Measurements from ENCODE around the gene DOCK10. TPM values are rescaled to one million over a fixed set of nuclear protein-coding genes. Genes with fewer than 3 reads are reported as not detected.

DOCK10 gene
- total RNA-seq, 1 donor from 2014 or later = 2.3 TPM

- ATAC-seq (no peak), DNase-seq (ENCODE audit: missing footprints) (no peak)
- intact Hi-C loops (cut with DNase I) = no loop called here
These were observed 22.0 kb downstream of the DOCK10 start for GRCh38 chr2:225020168-225020849.

- no peak for DNase-seq (ENCODE audit: missing footprints)
- ATAC-seq = no peak
- intact Hi-C loops (cut with DNase I) = no loop called here
These were observed 23.2 kb downstream of the DOCK10 start for GRCh38 chr2:225019105-225019504.

- intact Hi-C loops (cut with DNase I) = no loop called here
These were observed 24.6 kb downstream of the DOCK10 start for GRCh38 chr2:225017713-225018112.

GRCh38 chr2:225017098-225017685, 25.1 kb downstream of the DOCK10 start:
- intact Hi-C loops (cut with DNase I) = no loop called here
- no peak for ATAC-seq
- no peak for DNase-seq (ENCODE audit: missing footprints)

More at GRCh38 chr2:225017713-225018112, 24.6 kb downstream of the DOCK10 start:
- ATAC-seq = no peak
- DNase-seq (ENCODE audit: missing footprints) = no peak

GRCh38 chr2:225013425-225014365, 28.6 kb downstream of the DOCK10 start:
- no peak for ATAC-seq
- no peak for DNase-seq (ENCODE audit: missing footprints)
- intact Hi-C loops (cut with DNase I) = no loop called here

GRCh38 chr2:225011585-225011984, 30.7 kb downstream of the DOCK10 start:
- intact Hi-C loops (cut with DNase I) = no loop called here
- no peak for DNase-seq (ENCODE audit: missing footprints)
- ATAC-seq = no peak

- DNase-seq (ENCODE audit: missing footprints) (no peak), ATAC-seq (no peak)
- intact Hi-C loops (cut with DNase I) = no loop called here
These were observed 31.5 kb downstream of the DOCK10 start for GRCh38 chr2:225010804-225011203.

- intact Hi-C loops (cut with DNase I) = no loop called here
- DNase-seq (ENCODE audit: missing footprints) (no peak), ATAC-seq (no peak)
These were observed 32.5 kb downstream of the DOCK10 start for GRCh38 chr2:225009768-225010167.

- intact Hi-C loops (cut with DNase I) = no loop called here
- DNase-seq (ENCODE audit: missing footprints) (no peak), ATAC-seq (no peak)
These were observed 33.3 kb downstream of the DOCK10 start for GRCh38 chr2:225008935-225009334.

GRCh38 chr2:225008179-225008856, 34.0 kb downstream of the DOCK10 start:
- intact Hi-C loops (cut with DNase I) = no loop called here
- ATAC-seq (no peak), DNase-seq (ENCODE audit: missing footprints) (no peak)

GRCh38 chr2:225006730-225007129, 35.5 kb downstream of the DOCK10 start:
- ATAC-seq (no peak), DNase-seq (ENCODE audit: missing footprints) (no peak)
- intact Hi-C loops (cut with DNase I) = no loop called here

GRCh38 chr2:225004597-225004996, 37.7 kb downstream of the DOCK10 start:
- intact Hi-C loops (cut with DNase I) = no loop called here
- DNase-seq (ENCODE audit: missing footprints) (no peak), ATAC-seq (no peak)

GRCh38 chr2:225002656-225003045, 39.6 kb downstream of the DOCK10 start:
- no peak for DNase-seq (ENCODE audit: missing footprints)
- no peak for ATAC-seq
- intact Hi-C loops (cut with DNase I) = no loop called here

- DNase-seq (ENCODE audit: missing footprints) = no peak
- intact Hi-C loops (cut with DNase I) = no loop called here
- no peak for ATAC-seq
These were observed 40.1 kb downstream of the DOCK10 start for GRCh38 chr2:225002039-225002655.

- intact Hi-C loops (cut with DNase I) = no loop called here
- ATAC-seq (no peak), DNase-seq (ENCODE audit: missing footprints) (no peak)
These were observed 42.5 kb downstream of the DOCK10 start for GRCh38 chr2:224999754-225000153.

GRCh38 chr2:224999321-224999720, 42.9 kb downstream of the DOCK10 start:
- no peak for DNase-seq (ENCODE audit: missing footprints)
- intact Hi-C loops (cut with DNase I) = no loop called here

GRCh38 chr2:224997802-224998201, 44.5 kb downstream of the DOCK10 start:
- ATAC-seq = peak; percentile 63
- intact Hi-C loops (cut with DNase I) = no loop called here

More at GRCh38 chr2:224999321-224999720, 42.9 kb downstream of the DOCK10 start:
- no peak for ATAC-seq

GRCh38 chr2:224995419-224995818, 46.8 kb downstream of the DOCK10 start:
- no peak for DNase-seq (ENCODE audit: missing footprints)
- ATAC-seq = no peak
- intact Hi-C loops (cut with DNase I) = no loop called here

More at GRCh38 chr2:224997802-224998201, 44.5 kb downstream of the DOCK10 start:
- no peak for DNase-seq (ENCODE audit: missing footprints)

Data from Right ventricle myocardium inferior (tissue), 1 donor.